ENCODE data around the gene SWAP70. TPM values are rescaled to one million over a fixed set of nuclear protein-coding genes. Genes with fewer than 3 reads are reported as not detected.

SWAP70 gene
- total and polyA plus RNA-seq, 2 of the 8 experiments (the other 6 are each of a cell fraction or from before 2014, with no cell fraction given), result 14.8 to 37.5 TPM

DNA sequence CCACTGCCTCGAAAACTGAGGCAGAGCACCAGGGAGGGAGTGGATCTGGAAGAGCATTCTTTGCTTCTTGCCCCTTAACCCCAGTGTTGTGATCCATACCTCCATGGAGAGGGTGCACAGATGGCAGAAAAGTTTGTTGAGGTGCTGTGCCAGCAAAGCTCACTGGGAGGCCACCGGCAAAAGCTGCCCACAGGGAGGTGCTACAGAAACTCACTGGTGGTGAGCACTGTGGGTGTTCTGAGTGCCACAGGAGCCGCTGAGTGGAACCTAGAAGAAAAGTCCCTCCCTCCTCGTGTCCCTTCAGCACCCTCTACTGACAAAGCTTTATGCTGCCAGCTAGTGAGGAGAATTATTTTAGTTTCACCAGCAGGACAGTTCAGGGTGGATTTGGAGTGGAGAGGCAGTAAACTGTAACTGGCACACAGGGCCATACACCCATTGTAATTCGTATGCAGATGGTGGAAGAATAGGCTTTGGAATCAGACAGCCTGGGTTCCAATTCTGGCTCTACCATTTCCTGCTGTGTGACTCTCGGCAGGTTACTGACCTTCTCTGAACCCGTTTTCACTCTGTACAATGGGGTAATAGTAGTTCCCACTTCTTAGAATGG lies 84.6 kb downstream of the SWAP70 start (continued):
- TF ChIP-seq KDM1A (IDR thresholded peaks at IDR 0.05; ENCODE audit: borderline replicate concordance, low read length) (peak; percentile 70), SP4 (IDR thresholded peaks at IDR 0.05; ENCODE audit: low read length) (no peak)
